Progenitor cell of endocrine pancreas (in vitro differentiated cells): Measurements from ENCODE around the gene NPAS1. TPM values are rescaled to one million over a fixed set of nuclear protein-coding genes. Genes with fewer than 3 reads are reported as not detected.

ENCODE experiments used
- DNase-seq: peaks from one replicate; pipeline ENCODE4 v3.0.0; 2021; ENCODE audit warnings: low spot score; ENCODE audit not compliant: unreplicated experiment
- H3K27ac Mint-ChIP-seq: 2 replicates; pipeline ENCODE4 v1.8.0; 2021; ENCODE audit warnings: mild to moderate bottlenecking, moderate library complexity, mixed read lengths
- H3K27me3 Mint-ChIP-seq: 2 replicates; pipeline ENCODE4 v1.8.0; 2021; ENCODE audit warnings: mixed read lengths
- H3K36me3 Mint-ChIP-seq: 2 replicates; pipeline ENCODE4 v1.8.0; 2022; ENCODE audit warnings: mixed read lengths; ENCODE audit not compliant: insufficient read depth
- H3K4me1 Mint-ChIP-seq: 2 replicates; pipeline ENCODE4 v1.8.0; 2021; ENCODE audit warnings: low read depth, mixed read lengths
- H3K4me3 Mint-ChIP-seq: 2 replicates; pipeline ENCODE4 v1.8.0; 2021; ENCODE audit warnings: low read depth, mild to moderate bottlenecking, moderate library complexity, mixed read lengths
- H3K9me3 Mint-ChIP-seq: 2 replicates; pipeline ENCODE4 v1.8.0; 2021; ENCODE audit warnings: low read depth, mixed read lengths
- total RNA-seq: library from RNA; stranded (reverse); gene quantifications from 2 replicates; pipeline ENCODE4 v1.2.1, GENCODE V29; 2021
- TF ChIP-seq, protein P1 (sequence below): fragments of 200-600 bp; sonication (generic); IDR thresholded peaks from one replicate; pipeline ENCODE4 v1.5.0; 2021; ENCODE audit warnings: antibody characterized with exemption, mild to moderate bottlenecking; ENCODE audit not compliant: unreplicated experiment

NPAS1 gene
- total RNA-seq, 1 donor from 2014 or later, result 2.4 TPM

DNA sequence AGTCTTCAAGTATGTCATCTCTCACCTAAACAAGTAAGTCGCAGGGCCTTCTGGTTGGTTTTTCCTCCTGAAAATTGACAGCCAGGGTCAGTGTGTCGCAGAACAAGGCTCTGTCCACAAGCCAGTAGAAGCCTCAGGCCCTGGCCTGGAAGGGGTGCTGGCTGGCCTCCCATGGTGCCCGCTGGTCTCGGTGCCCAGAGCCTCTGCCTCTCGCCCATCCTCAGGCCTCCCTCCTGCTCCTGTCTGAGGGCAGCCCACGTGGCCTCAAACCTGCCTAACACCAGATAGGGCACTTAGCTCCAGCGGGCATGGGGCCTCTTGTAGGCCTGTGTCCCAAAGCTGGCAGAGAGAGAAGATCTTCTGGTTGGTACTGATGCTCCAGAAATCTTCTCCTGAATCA lies 20.3 kb upstream of the NPAS1 start:
- Mint-ChIP-seq H3K27me3 (no peaks in the 10 kb centered on the region), H3K4me3 (no peak overlapping the region), H3K4me1 (no peaks in the 10 kb centered on the region), H3K36me3 (peaks cover 12% of the 10 kb centered on the region), H3K9me3 (no peaks in the 10 kb centered on the region), H3K27ac (peak overlapping the region; percentile 37)
- no peak for DNase-seq
- TF ChIP-seq, protein P1, sequence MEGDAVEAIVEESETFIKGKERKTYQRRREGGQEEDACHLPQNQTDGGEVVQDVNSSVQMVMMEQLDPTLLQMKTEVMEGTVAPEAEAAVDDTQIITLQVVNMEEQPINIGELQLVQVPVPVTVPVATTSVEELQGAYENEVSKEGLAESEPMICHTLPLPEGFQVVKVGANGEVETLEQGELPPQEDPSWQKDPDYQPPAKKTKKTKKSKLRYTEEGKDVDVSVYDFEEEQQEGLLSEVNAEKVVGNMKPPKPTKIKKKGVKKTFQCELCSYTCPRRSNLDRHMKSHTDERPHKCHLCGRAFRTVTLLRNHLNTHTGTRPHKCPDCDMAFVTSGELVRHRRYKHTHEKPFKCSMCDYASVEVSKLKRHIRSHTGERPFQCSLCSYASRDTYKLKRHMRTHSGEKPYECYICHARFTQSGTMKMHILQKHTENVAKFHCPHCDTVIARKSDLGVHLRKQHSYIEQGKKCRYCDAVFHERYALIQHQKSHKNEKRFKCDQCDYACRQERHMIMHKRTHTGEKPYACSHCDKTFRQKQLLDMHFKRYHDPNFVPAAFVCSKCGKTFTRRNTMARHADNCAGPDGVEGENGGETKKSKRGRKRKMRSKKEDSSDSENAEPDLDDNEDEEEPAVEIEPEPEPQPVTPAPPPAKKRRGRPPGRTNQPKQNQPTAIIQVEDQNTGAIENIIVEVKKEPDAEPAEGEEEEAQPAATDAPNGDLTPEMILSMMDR, result no peak

GRCh38 chr19:46999878-47000277 lies 19.8 kb upstream of the NPAS1 start:
- H3K27me3 Mint-ChIP-seq, result no peaks in the 10 kb centered on the region
- H3K9me3 Mint-ChIP-seq, result no peaks in the 10 kb centered on the region
- DNase-seq, result no peak
- peak overlapping the region; percentile 37 for H3K27ac Mint-ChIP-seq
- peaks cover 12% of the 10 kb centered on the region for H3K36me3 Mint-ChIP-seq
- no peaks in the 10 kb centered on the region for H3K4me1 Mint-ChIP-seq
- TF ChIP-seq, protein P1, result no peak
- H3K4me3 Mint-ChIP-seq, result no peak overlapping the region

DNA sequence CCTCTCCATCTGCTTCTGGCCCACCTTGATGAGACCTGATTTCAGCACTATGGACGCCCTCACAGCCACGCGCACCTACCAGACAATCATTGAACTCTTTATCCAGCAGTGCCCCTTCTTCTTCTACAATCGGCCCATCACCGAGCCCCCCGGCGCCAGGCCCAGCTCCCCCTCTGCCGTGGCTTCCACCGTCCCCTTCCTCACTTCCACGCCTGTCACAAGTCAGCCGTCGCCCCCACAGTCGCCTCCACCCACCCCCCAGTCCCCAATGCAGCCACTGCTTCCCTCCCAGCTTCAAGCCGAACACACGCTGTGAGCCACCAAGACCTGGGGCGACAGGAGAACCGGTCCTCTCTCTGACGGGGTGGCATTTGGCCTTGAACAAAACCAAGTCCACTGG lies 19.3 kb upstream of the NPAS1 start:
- TF ChIP-seq, protein P1, result no peak
- no peak for DNase-seq
- Mint-ChIP-seq H3K27me3 (no peaks in the 10 kb centered on the region), H3K4me3 (no peak overlapping the region), H3K27ac (no peak overlapping the region), H3K4me1 (no peaks in the 10 kb centered on the region), H3K36me3 (peaks cover 12% of the 10 kb centered on the region), H3K9me3 (no peaks in the 10 kb centered on the region)

DNA sequence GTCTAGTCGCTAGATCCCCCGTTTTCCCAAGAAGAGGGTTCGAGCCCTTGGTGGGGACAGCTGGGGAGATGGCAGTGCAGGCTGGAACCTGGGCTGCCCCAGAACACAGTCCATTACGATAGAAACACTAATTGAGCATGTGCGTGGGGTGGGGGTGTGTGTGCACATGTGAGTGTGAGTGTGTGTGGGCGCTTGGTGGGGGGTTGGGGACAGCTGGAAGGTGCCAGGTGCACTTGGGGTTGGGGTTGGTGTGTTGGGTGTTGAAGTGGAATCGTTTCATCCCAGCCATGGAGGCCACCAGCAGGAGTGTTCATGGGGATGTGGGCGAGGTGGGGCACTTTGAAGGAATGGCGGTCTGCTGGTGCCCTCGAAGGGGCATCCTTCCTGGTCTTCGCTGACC lies 18.1 kb upstream of the NPAS1 start:
- no peak for DNase-seq
- Mint-ChIP-seq H3K27me3 (no peaks in the 10 kb centered on the region), H3K4me3 (no peak overlapping the region), H3K4me1 (peaks cover 1% of the 10 kb centered on the region), H3K9me3 (no peaks in the 10 kb centered on the region), H3K36me3 (peaks cover 16% of the 10 kb centered on the region), H3K27ac (no peak overlapping the region)
- TF ChIP-seq, protein P1, result no peak

DNA sequence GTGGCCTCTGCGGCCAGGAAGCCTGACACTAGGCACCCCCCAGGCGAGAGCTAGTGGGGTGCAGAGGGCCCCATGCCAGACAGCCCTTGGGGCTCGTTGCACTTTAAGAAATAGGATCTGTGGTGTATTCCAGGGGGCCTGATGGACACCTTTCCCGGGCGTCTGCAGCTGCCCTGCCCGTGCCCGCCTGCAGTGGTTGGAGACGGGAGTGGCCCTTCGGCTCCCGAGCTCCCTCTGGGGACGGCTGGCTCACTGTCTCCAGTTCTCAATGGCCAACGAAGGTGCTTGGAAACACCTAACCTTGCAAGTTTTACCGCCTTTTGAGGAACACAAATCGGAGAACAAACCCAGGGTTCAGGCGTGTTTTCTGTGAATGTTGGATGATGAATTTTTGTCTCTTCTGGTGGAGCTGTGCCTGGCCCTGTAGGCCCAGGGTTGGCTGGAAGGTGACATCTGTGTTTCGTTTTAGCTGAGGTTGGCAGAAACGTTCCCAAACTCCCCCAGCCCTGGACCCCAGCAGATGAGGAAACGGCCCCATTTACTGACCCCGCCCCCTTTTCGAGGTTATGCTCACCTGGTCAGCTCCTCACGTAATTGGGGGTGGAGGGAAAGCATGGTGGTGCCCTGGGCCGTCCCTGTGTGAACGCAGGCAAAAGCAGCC lies 17.4 kb upstream of the NPAS1 start:
- no peak for DNase-seq
- H3K27me3 Mint-ChIP-seq, result no peaks in the 10 kb centered on the region
- no peaks in the 10 kb centered on the region for H3K9me3 Mint-ChIP-seq
- no peak overlapping the region for H3K27ac Mint-ChIP-seq
- TF ChIP-seq, protein P1, result no peak
- peaks cover 12% of the 10 kb centered on the region for H3K36me3 Mint-ChIP-seq
- H3K4me1 Mint-ChIP-seq, result peaks cover 1% of the 10 kb centered on the region
- no peak overlapping the region for H3K4me3 Mint-ChIP-seq
